Coronary artery (tissue), 2 donors: ENCODE data around the gene ITGA2.

ENCODE experiments used
- DNase-seq: peaks from one replicate; pipeline ENCODE4 v3.0.0-alpha.2; 2017; ENCODE audit warnings: low spot score
- H3K27ac ChIP-seq, 2 donors: fragments of 200-600 bp; sonication (generic); one replicate each; pipeline ENCODE4 v1.5.1; 2016 to 2019
- H3K4me3 ChIP-seq: fragments of 200-600 bp; sonication (generic); 2 replicates; pipeline ENCODE4 v1.5.1; 2016; ENCODE audit warnings: mild to moderate bottlenecking, moderate library complexity
- CTCF ChIP-seq: fragments of 200-600 bp; sonication (generic); IDR thresholded peaks from one replicate; pipeline ENCODE4 v1.5.1; 2019; ENCODE audit warnings: antibody characterized with exemption

The ITGA2 gene

GRCh38 chr5:53130266-53130665 lies 141.1 kb downstream of the ITGA2 start:
- DNase-seq = no peak
- no peak overlapping the region for H3K27ac ChIP-seq
- TF ChIP-seq CTCF = no peak
- no peak overlapping the region for H3K4me3 ChIP-seq

DNA sequence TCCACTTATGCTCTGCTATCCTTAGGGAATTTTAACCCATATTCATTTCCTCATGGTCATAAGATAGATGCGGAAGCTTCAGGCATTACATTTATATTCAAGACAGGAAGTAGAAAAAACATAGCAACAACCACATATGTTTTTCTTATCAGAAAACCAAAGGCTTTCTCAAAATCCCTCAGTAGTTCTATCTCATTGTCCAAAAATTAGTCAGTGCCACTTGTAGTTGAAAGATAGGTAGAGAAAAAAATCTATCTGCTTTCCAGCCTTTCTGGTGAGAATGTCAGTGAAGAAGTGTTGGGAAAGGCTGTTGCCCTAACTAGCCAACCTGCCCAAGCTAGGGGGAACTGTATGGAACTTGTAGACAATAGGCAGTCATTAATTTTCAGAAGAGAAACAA lies 143.9 kb downstream of the ITGA2 start:
- no peak overlapping the region for H3K4me3 ChIP-seq
- H3K27ac ChIP-seq = no peak overlapping the region
- no peak for DNase-seq
- TF ChIP-seq CTCF = no peak
